ENCODE measurements around the gene SLA2. TPM values are rescaled to one million over a fixed set of nuclear protein-coding genes. Genes with fewer than 3 reads are reported as not detected.

SLA2 gene
- total and polyA plus RNA-seq, 2 of the 8 experiments (the other 6 are each of a cell fraction or from before 2014, with no cell fraction given) = 0.18 TPM; not detected in 1

DNA sequence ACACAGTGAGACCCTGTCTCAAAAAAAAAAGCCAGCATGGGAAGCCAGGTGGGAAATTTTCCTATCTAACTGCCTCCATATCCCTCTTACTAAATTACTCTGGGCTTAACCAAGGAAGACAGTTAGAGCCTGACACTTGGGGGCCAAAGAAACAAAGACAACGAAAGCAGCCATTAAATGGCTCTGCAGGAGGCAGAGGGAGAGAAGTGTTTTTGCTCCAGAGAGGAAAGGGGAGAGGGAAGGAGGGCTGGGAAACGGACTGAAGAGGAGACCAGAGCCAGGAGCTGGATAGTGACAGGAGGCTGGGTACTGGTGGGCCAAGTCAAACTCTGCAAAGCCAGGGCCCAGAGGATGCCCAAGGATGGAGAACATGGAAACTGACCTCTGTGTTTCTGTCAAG is 83.3 kb downstream of the SLA2 start:
- Histone ChIP-seq H3K9ac (replicated peaks in 1 of 4; ENCODE audit: extremely low read depth in 1 of 4, low read depth in 3 of 4, low read length in 3 of 4) (no peak overlapping the region), H3K27me3 (replicated peaks in 1 of 4; ENCODE audit: control insufficient read depth in 3 of 4, extremely low read depth in 1 of 4, insufficient read depth in 3 of 4, low read length in 3 of 4) (no peaks in the 10 kb centered on the region), H2BK120ac (replicated peaks; ENCODE audit: low read depth, low read length) (peak overlapping the region; percentile 80), H4K8ac (ENCODE audit: extremely low read depth, insufficient read depth, low read length) (no peak overlapping the region), H3K23me2 (ENCODE audit: low read depth, low read length) (peaks cover 5% of the 10 kb centered on the region; the same call in 1 of the 2 replicates), H3K4me3 (ENCODE audit: extremely low read depth in 1 of 4, insufficient read depth in 2 of 4, low read depth in 3 of 4, low read length in 4 of 4) (no peak overlapping the region; a peak in 2 of 8 replicates), H3K4me1 (replicated peaks in 1 of 4; ENCODE audit: control insufficient read depth in 3 of 4, insufficient read depth in 4 of 4, low read length in 3 of 4) (peaks cover 6 to 9% (median 8%) of the 10 kb centered on the region in 4 experiments), H2AFZ (ENCODE audit: low read length) (no peak overlapping the region), H3K79me2 (ENCODE audit: control insufficient read depth in 1 of 2, insufficient read depth in 2 of 2, low read length in 2 of 2) (peaks cover 6% of the 10 kb centered on the region in 2 experiments; a peak in 2 of 4 replicates), H3K27ac (ENCODE audit: low read depth, low read length) (no peak overlapping the region), H2AK5ac (ENCODE audit: low read depth, low read length) (no peak overlapping the region), H4K91ac (replicated peaks; ENCODE audit: insufficient read length, low read length) (peak overlapping the region; percentile 6), H3K23ac (ENCODE audit: insufficient read length) (no peak overlapping the region), H4K5ac (ENCODE audit: insufficient read length, low read depth, low read length) (peak overlapping the region; percentile 1), H3K79me1 (ENCODE audit: low read depth, low read length) (no peaks in the 10 kb centered on the region; the same call in 1 of the 2 replicates), H3K9me3 (ENCODE audit: insufficient read depth in 2 of 2, low read depth in 1 of 2, low read length in 1 of 2) (peaks cover 0 to 4% of the 10 kb centered on the region in 2 experiments; a peak in 1 of 4 replicates), H2BK20ac (ENCODE audit: low read length) (no peak overlapping the region), H2BK5ac (ENCODE audit: low read depth, low read length) (peak overlapping the region; percentile 72; the same call in 1 of the 2 replicates), H3K4me2 (ENCODE audit: insufficient read depth in 1 of 2, low read depth in 2 of 2, low read length in 2 of 2) (peak overlapping the region; percentile 18 to 63; a peak in 3 of 4 replicates), H3K56ac (replicated peaks; ENCODE audit: insufficient read length, low read depth, low read length) (no peak overlapping the region), H2BK15ac (ENCODE audit: low read length) (peak overlapping the region; percentile 55), H3K4ac (replicated peaks; ENCODE audit: insufficient read length, low read depth, low read length) (no peak overlapping the region), H3K18ac (ENCODE audit: extremely low read depth, low read length) (peak overlapping the region; percentile 48; the same call in 1 of the 2 replicates), H4K20me1 (replicated peaks in 1 of 2; ENCODE audit: control insufficient read depth in 1 of 2, insufficient read depth in 2 of 2, low read length in 2 of 2) (no peaks in the 10 kb centered on the region), H3K36me3 (ENCODE audit: control insufficient read depth in 2 of 4, insufficient read depth in 4 of 4, low read length in 3 of 4) (no peaks in the 10 kb centered on the region; a peak in 1 of 8 replicates), H3K14ac (ENCODE audit: insufficient read length) (no peak overlapping the region), H2BK12ac (ENCODE audit: low read depth, low read length) (peak overlapping the region; percentile 5; the same call in 1 of the 2 replicates)
- WGBS, 2 experiments (ENCODE audit: extremely low coverage in 1 of 2, insufficient coverage in 1 of 2, insufficient read length in 1 of 2, insufficient replicate concordance in 2 of 2, low coverage in 1 of 2, low lambda C conversion rate in 2 of 2, missing lambda C conversion rate in 1 of 2) = 21% methylated on average over 2 of the region's 2 CpGs; no CpG with 5 or more reads in 1 of the 2 experiments
- no peak for FAIRE-seq
- CTCF ChIA-PET (ENCODE audit: partially characterized antibody) = interaction anchor here (1.1 to 6.5 kb wide), 8 partner anchors 8 to 62 kb away, joined by 3 to 42 read pairs (median 6); no protein-coding TSS in a partner anchor
- POLR2A ChIA-PET (ENCODE audit: partially characterized antibody) = interaction anchor here (0.6 to 5.2 kb wide), 8 partner anchors 12 to 523 kb away, joined by 3 to 35 read pairs (median 3); partner anchors contain the start of genes RAB5IF and TGIF2
- DNase-seq (ENCODE audit: low read depth in 1 of 2, low spot score in 2 of 2) = no peak
- TF ChIP-seq TAF1 (IDR thresholded peaks at IDR 0.05; ENCODE audit: low read depth, low read length) (no peak), HDAC2 (IDR thresholded peaks at IDR 0.05; ENCODE audit: borderline replicate concordance in 1 of 2, low read depth in 2 of 2, low read length in 2 of 2) (no peak), ATF2 (IDR thresholded peaks at IDR 0.05; ENCODE audit: low read length) (no peak), YY1 (IDR thresholded peaks at IDR 0.05; ENCODE audit: low read depth, low read length) (peak; percentile 76), USF2 (IDR thresholded peaks at IDR 0.05; ENCODE audit: low read length) (no peak), JUN (IDR thresholded peaks at IDR 0.05; ENCODE audit: low read depth, low read length) (no peak), ATF3 (IDR thresholded peaks at IDR 0.05; ENCODE audit: insufficient read depth, low read depth, low read length) (no peak), CBX8 (IDR thresholded peaks at IDR 0.05; ENCODE audit: borderline replicate concordance, low read depth, low read length) (no peak), GABPA (IDR thresholded peaks at IDR 0.05; ENCODE audit: borderline replicate concordance, insufficient read depth, low read length) (no peak)
